SIG-M5 treated with dmso at 0.1 percent for 504 hours (cell line): ENCODE measurements around the gene TNPO3.
"Not testable (repeated sequence)": the region's sequence is repeated elsewhere in the genome, so short reads cannot be mapped to it uniquely, and the experiment has no call there.

Experiments
- DNase-seq: peaks from one replicate; lab custom pipeline; 2025; ENCODE audit not compliant: unreplicated experiment; lab: John Stamatoyannopoulos, UW

Gene TNPO3

GRCh38 chr7:128924707-128925588, 130.0 kb downstream of the TNPO3 start:
- DNase-seq: no peak

GRCh38 chr7:128923411-128923800, 131.5 kb downstream of the TNPO3 start:
- DNase-seq: no peak

- DNase-seq: no peak
Observed at GRCh38 chr7:128922496-128923410, 132.2 kb downstream of the TNPO3 start.

GRCh38 chr7:128921866-128922440, 133.0 kb downstream of the TNPO3 start:
- no peak for DNase-seq

GRCh38 chr7:128920913-128921582, 133.9 kb downstream of the TNPO3 start:
- DNase-seq: no peak

GRCh38 chr7:128919881-128920799, 134.8 kb downstream of the TNPO3 start:
- no peak for DNase-seq

- no peak for DNase-seq
Observed at GRCh38 chr7:128919241-128919640, 135.7 kb downstream of the TNPO3 start.

- no peak for DNase-seq
Observed at GRCh38 chr7:128918016-128918665, 136.8 kb downstream of the TNPO3 start.

GRCh38 chr7:128917122-128917521, 137.8 kb downstream of the TNPO3 start:
- no peak for DNase-seq

GRCh38 chr7:128916643-128916915, 138.3 kb downstream of the TNPO3 start:
- DNase-seq: no peak

- DNase-seq: no peak
Observed at GRCh38 chr7:128915841-128916642, 138.9 kb downstream of the TNPO3 start.

GRCh38 chr7:128915271-128915819, 139.6 kb downstream of the TNPO3 start:
- no peak for DNase-seq

GRCh38 chr7:128914566-128915151, 140.3 kb downstream of the TNPO3 start:
- DNase-seq: no peak

GRCh38 chr7:128913870-128914565, 140.9 kb downstream of the TNPO3 start:
- DNase-seq: no peak

GRCh38 chr7:128912709-128913495, 142.0 kb downstream of the TNPO3 start:
- not testable (repeated sequence) for DNase-seq

GRCh38 chr7:128912281-128912680, 142.6 kb downstream of the TNPO3 start:
- DNase-seq: no peak
